Gastrocnemius medialis (tissue), 4 donors: ENCODE measurements around the gene UBE2G2.

Source experiments
- CTCF ChIP-seq, 5 experiments: fragments of 450-650 bp in 3 of 5; fragments of 200-600 bp in 2 of 5; sonication (generic) in 2 of 5; IDR thresholded peaks in 4 of 5; conservative IDR thresholded peaks in 1 of 5; 1 replicate in 4 of 5; 2 replicates in 1 of 5; pipeline ENCODE4 v1.5.1; 2016 to 2019; ENCODE audit warnings: antibody characterized with exemption in 5 of 5, mild to moderate bottlenecking in 3 of 5, moderate library complexity in 3 of 5
- POLR2A ChIP-seq, 2 donors: fragments of 450-650 bp; IDR thresholded peaks; one replicate each; pipeline ENCODE4 v1.6.1; 2017; ENCODE audit warnings: antibody characterized with exemption in 2 of 2, mild to moderate bottlenecking in 2 of 2, moderate library complexity in 2 of 2

- TF ChIP-seq CTCF (IDR thresholded peaks at IDR 0.05 in 4 of 5, conservative IDR thresholded peaks at IDR 0.05 in 1 of 5), result no peak
- TF ChIP-seq POLR2A (IDR thresholded peaks at IDR 0.05), result no peak
Observed at GRCh38 chr21:44789880-44790279, 11.7 kb downstream of the UBE2G2 start.
